Stimulated activated CD8-positive, alpha-beta memory T cell treated with anti-CD3 and anti-CD28 coated beads, Interleukin-15, amount 100 ng/mL, for 48 hours (primary cell): ENCODE measurements around the gene FXYD2.

Experiments used
- DNase-seq, 2 donors: peaks; one replicate each; pipeline ENCODE4 v3.0.0-alpha.2; 2020; ENCODE audit warnings: low read depth in 2 of 2

The FXYD2 gene

DNA sequence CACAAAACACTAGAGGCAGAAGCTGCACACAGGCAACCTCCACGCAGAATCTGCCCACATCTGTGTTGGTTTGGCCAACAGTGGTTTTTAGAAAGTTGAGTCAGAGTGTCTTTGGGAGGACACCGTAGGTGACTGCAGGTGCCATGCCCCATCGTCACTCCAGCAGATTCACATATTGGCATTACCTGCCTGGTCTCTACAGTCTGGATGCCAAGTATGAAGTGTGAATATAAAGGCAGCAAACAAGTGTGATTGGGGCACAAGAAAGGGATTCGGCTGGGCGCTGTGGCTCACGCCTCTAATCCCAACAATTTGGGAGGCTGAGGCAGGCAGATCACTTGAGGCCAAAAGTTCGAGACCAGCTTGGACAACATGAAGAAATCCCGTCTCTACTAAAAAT, 11.0 kb upstream of the FXYD2 start:
- no peak for DNase-seq

DNA sequence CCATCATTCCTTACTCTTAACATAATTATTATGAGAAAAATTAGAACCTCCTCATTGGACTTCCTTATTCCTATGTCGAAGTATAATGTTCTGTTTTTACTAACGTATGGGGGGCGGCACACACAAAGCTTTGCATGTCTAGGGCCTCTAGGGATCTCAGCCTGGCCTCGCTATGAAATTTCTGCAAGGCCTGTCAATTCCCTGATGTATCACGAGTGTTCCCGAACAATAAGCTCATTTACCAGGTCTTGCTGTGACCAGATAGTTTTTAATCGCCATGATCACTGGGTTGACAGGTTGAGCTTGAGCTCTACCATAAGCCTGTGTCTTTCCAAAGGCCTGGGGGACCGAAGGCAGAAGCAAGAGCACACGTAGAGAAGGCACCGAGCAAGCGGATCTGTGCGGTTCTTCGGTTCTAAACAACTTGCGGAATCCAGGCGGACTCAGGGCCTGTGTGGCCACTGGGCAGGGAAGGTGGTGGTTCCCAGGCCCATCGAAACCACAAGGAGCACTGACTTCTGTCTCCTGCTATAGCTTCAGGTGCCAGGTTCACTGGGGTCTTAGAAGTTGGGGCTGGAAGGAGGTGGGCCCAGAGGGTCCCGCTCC, 10.4 kb upstream of the FXYD2 start:
- no peak for DNase-seq

DNA sequence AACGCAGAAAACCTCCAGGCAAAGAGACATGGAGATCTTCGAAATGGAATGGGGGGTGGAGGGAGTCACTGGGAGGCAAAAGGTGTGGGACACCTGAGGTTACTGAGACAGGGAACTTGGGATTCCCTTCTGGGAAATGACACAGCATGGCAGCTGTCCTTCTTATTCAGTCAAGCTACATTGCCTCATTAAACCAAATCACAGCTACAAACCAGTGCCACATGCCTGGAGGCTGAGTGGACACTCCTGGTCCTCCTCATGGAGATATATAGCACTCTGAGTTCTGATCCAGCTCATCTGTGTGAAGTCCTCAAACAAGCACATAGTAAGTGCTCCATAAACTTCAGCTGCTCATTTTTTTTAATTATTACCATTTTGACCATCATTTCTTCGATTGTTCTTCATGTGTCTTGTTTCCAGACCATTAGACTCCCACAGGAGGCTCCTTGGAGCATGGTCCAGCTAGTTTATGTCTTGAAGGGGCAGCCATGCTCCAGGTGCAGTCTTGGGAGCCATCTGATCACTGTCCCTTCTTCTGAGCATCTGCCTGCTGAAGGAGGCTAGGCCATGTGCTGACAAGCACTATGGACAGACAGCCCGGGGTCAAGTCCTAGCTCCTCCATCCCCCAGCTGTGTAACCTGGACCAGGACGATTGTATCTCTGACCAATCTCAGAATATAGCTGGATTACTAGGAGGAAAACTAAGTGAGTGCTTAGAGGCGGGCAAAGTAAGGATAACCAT, 9.7 kb upstream of the FXYD2 start:
- DNase-seq, result no peak

GRCh38 chr11:117833401-117833891, 8.9 kb upstream of the FXYD2 start:
- DNase-seq, result no peak

DNA sequence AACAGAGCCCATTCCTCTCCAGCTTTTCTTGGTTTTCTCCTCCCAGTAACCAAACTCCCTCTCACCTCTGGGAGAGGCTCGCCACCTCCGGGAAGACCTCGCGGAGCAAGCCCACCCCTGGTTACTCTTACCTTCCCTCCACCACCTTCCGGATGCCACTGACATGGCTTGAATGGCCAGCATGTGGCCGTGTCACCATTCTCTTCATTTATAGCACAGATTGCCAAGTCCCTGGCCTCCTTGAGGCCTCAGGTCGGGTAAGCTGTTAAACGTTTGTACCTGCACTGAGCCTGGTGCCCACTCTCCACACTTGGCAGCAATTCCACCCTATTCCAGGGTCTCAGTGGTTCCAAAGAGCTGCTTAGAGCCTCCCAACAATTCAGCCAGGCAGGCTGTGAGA, 8.0 kb upstream of the FXYD2 start:
- DNase-seq, result no peak

DNA sequence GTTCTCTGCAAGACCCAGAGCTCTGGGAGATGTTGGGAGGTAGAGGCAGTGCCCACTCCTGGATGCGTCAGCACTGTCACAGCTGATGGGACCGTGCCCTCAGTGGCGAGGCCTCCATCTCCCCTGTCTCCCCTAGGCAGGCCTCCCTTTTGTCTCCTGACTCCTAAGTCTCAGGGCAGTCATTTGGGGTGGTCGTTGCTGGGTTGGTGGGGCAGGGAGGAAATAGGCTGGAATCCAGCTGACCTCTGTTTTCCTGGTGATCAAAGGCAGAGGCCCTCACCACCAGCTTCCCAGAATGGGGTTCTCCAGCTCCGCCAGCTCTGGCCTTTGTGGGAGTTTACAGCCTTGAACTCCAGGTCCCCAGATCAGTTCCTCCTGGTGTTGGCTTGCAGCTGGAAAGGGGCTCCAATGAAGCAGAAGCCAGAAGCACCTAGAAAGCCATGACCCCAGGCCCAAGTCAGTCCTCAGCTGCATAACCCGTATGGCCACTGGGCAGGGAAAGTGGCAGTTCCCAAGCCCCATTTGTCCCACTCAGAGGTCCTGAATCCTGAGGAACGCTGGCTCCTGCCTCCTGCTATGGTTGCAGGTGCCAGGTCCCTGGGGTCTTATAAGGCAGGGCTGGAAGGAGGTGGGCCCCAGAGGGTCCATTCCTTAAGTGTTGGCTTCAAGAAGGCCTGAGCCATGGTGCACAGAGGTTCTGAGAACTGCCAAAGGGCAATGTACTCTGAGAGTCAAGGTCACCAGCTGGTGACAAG, 7.3 kb upstream of the FXYD2 start:
- DNase-seq, result no peak

DNA sequence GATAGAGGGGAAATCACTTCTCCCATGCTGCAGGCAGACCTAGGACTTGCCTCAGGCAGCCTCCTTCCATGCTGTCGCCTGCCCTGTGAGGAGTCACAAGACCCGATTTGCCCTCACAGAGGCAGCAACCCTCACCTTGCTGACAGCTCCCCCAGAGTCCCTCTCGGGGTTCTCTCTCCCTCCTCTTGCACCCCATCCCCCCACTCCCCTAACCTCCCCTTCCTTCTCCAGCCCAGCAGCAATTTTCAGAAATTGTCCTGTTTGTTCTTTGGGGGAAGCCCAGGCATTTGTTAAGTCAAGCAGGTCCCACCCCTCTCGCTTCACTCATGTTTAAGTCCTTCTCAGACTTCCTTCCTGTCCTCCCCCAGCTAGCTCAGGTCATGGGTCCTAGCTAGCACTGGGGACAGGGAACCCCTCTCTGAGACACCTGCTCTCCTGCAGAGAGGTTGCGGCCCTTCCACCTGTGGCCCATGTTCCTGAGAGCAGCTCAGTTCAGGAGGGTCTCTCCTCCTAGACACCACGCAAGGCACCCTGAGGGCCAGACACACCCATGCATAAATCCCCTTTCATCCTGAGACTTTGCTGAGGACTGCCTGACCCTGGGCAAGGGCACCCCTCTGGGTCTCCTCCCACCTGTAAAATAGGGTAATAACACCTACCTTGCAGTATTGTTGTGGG, 6.3 kb upstream of the FXYD2 start:
- no peak for DNase-seq

DNA sequence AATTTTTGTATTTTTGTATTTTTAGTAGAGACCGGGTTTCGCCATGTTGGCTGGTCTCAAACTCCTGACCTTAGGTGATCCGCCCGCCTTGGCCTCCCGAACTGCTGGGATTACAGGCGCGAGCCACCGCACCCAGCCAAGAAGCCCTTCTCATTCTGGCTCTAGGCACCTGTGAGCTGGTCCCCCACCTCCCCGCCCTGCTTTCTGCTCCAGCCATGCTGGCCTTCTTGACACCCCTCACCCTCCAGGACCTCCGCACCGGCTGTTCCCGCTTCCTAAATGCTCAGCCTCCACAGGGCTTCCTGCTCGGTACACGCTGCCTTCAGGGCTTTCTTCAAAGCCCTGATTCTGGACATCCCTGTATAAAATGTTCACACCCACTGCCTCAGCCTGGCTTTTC, 5.5 kb upstream of the FXYD2 start:
- no peak for DNase-seq

GRCh38 chr11:117829369-117829725, 4.8 kb upstream of the FXYD2 start:
- DNase-seq, result no peak

- peak; percentile 86 to 91 for DNase-seq
Measured at GRCh38 chr11:117828611-117829368, 4.2 kb upstream of the FXYD2 start.

GRCh38 chr11:117827521-117828511, 3.3 kb upstream of the FXYD2 start:
- DNase-seq, result no peak

GRCh38 chr11:117826832-117827231, 2.3 kb upstream of the FXYD2 start:
- no peak for DNase-seq

GRCh38 chr11:117826190-117826570, 1.6 kb upstream of the FXYD2 start:
- DNase-seq, result no peak

DNA sequence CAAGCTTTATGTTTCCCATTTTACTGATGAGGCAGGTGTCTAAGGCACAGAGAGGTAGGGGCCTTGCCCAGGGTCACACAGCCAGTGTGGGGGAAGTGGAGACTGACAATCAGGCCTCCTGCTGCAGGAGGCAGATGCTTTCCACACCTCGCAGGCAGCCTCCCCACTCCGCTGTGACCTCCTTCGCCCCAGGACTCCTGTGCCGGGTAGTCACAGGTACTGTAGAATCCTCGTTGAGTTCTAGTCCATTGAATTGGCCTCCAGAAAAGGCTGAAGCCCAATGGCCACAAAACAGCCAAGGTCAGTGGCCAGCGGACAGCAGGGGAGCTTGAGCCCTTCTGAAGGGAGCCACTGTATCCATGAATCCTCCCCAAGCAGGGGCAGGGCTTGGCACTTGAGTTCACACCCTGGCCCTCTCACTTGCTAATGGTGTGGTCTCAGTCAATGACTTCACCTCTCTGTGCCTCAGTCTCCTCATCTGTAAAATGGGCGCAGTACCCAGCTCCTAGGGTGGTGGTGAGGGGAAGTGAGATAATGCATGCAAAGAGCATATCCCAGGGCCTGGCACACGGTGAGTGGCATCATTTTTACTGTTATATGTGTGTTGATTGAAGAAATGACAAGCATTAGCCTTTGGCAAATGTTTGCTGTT, 1.1 kb upstream of the FXYD2 start:
- no peak for DNase-seq

DNA sequence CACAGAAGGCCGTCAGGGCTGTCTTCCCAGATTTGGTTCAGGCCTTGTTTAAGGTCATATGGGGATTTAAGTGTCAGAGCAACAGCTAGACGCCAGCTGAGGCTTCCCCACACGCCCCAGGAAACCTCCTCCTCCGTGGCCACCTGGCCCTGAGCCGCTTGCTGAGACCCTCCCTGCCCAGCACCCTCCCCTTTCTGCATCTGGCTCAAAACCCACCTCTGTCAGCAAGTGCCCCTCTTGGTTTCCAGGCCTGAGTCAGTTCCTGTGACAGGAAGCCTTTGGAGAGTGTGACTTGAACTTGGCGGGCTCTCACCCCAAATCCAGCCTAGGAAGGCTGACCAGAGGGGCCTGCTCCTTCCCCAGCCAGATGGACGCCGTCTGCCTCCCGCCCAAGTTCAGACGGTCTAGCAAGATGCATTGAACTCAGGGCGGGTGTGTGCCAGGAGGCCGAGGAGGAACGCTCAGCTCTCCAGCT, 561 bp downstream of the FXYD2 start:
- no peak for DNase-seq

DNA sequence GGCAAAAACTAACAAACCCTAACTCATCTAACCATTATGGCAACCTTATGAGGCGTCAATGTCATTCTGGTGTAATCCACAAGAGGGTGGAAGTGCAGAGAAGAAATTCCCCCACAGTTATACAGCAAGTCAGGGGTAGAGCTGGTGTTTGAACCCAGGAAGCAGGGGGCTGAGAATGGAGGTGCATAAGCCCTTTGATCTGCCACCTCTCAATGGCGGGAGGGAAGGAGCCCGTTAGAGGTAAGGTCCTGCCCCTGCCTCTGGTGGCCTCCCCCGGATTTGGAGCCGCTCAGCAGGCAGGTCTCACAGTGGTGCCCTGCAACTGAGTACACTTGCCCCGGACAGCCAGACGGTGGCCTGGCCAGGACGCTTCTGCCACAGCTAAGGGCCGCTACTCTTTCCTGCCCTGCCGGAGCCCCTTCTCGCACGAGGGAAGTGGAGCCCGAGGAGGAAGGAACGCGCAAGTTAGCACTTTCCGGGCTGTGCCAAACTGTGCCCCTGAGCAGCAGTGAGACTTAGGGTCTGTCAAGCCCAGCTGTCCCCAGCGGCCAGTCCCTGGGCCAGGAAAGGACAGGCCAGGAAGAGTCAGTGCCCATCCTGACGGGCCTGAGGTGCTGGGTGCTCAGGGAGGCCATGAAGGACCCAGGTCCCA, 1.1 kb downstream of the FXYD2 start:
- no peak for DNase-seq

DNA sequence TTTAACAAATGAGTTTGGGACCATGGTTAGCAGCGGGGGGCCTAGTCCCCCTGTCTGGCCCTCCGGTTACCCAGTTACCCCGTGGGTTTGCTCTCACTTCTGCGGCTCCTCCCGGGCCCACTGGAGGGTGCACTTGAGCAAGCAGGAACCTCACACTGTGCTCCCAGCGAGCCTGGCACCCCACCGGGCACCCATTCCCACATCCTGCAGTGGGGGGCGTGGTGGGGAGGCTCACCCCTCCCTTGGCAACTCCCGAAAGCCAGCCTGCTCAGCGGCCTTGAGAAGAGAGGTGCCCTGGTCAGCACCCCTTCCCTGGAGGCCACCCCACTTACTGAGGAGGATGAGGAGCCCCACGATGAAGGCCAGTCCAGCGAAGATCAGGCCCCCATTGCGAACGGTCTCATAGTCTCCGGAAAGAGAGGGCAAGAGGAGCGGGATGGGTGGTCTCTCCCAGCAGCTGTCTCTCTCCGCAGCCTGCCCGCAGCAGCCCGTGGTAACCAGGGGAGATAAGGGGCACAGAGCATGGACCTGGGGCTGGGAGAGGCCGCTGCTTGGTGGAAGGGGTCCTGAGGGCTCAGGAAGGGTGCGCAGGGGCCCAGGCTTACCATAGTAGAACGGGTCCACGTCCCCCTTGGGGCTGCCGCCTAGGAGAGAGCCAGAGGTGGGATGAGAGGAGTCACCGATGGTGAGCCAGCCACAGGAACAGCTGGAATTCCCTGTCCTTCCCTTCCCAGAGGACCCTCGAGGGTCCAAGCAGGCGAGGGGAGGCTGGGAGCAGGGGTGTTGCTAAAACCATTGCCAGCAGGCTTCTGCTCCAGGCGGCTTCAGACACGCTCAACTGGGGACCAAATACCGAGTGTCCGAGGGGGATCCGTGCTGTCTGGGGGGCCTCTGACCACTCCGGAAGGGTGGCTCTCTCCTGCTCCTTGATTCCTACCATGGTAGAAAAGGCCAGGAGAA, 2.2 kb downstream of the FXYD2 start:
- DNase-seq, result no peak

GRCh38 chr11:117821431-117821830, 3.1 kb downstream of the FXYD2 start:
- no peak for DNase-seq
